ENCODE measurements around the gene CACNB3. TPM values are rescaled to one million over a fixed set of nuclear protein-coding genes. Genes with fewer than 3 reads are reported as not detected.

The CACNB3 gene
- total RNA-seq, 4 donors from 2014 or later: 10.2 to 47.0 (median 35.6) TPM

- peak overlapping the region in 2 of 4 donors; percentile 91 to 96 for H3K4me3 ChIP-seq
- peak overlapping the region in 2 of 4 donors; percentile 91 to 97 for H3K27ac ChIP-seq
- peaks cover 0 to 41% (median 6%) of the 10 kb centered on the region in 4 donors for H3K4me1 ChIP-seq
Measured at GRCh38 chr12:48786591-48787544, 31.4 kb upstream of the CACNB3 start.

GRCh38 chr12:48787791-48788523 is 30.3 kb upstream of the CACNB3 start:
- TF ChIP-seq POLR2A (IDR thresholded peaks at IDR 0.05): no peak
- TF ChIP-seq CTCF (IDR thresholded peaks at IDR 0.05): no peak
- DNase-seq: peak in 1 of 3 donors; percentile 54
- H3K4me1 ChIP-seq: peaks cover 0 to 30% (median 6%) of the 10 kb centered on the region in 4 donors

More at GRCh38 chr12:48786591-48787544, 31.4 kb upstream of the CACNB3 start:
- Histone ChIP-seq H3K9me3 (no peaks in the 10 kb centered on the region), H3K36me3 (peaks cover 0 to 13% (median 0%) of the 10 kb centered on the region in 3 donors), H3K27me3 (no peaks in the 10 kb centered on the region)
- no peak for TF ChIP-seq POLR2A (IDR thresholded peaks at IDR 0.05)
- no peak for TF ChIP-seq CTCF (IDR thresholded peaks at IDR 0.05)
- DNase-seq: no peak

GRCh38 chr12:48788524-48788853 is 29.8 kb upstream of the CACNB3 start:
- H3K4me1 ChIP-seq: peaks cover 0 to 26% (median 6%) of the 10 kb centered on the region in 4 donors
- H3K9me3 ChIP-seq: no peaks in the 10 kb centered on the region
- peak overlapping the region; percentile 51 to 96 (median 81) for H3K4me3 ChIP-seq
- DNase-seq: no peak
- peak overlapping the region; percentile 61 to 97 (median 92) for H3K27ac ChIP-seq
- H3K27me3 ChIP-seq: no peaks in the 10 kb centered on the region
- H3K36me3 ChIP-seq: no peaks in the 10 kb centered on the region
- no peak for TF ChIP-seq CTCF (IDR thresholded peaks at IDR 0.05)
- TF ChIP-seq POLR2A (IDR thresholded peaks at IDR 0.05): no peak

More at GRCh38 chr12:48787791-48788523, 30.3 kb upstream of the CACNB3 start:
- H3K36me3 ChIP-seq: peaks cover 0 to 5% (median 0%) of the 10 kb centered on the region in 3 donors
- no peaks in the 10 kb centered on the region for H3K27me3 ChIP-seq
- H3K27ac ChIP-seq: peak overlapping the region; percentile 1 to 97 (median 92)
- peak overlapping the region; percentile 51 to 96 (median 81) for H3K4me3 ChIP-seq
- no peaks in the 10 kb centered on the region for H3K9me3 ChIP-seq

- H3K27ac ChIP-seq: peak within 1 kb of the TSS; percentile 61 to 97 (median 92)
- no peaks in the 10 kb centered on the region for H3K36me3 ChIP-seq
- TF ChIP-seq POLR2A (IDR thresholded peaks at IDR 0.05): peak; percentile 26 to 36
- TF ChIP-seq CTCF (IDR thresholded peaks at IDR 0.05): no peak
- H3K27me3 ChIP-seq: no peaks in the 10 kb centered on the region
- peaks cover 0 to 26% (median 6%) of the 10 kb centered on the region in 4 donors for H3K4me1 ChIP-seq
- peak in 2 of 3 donors; percentile 87 to 91 for DNase-seq
- peak within 1 kb of the TSS; percentile 51 to 96 (median 81) for H3K4me3 ChIP-seq
- H3K9me3 ChIP-seq: no peaks in the 10 kb centered on the region
Measured at GRCh38 chr12:48788854-48789775, 29.2 kb upstream of the CACNB3 start, which contains the start of gene ADCY6. TSS of gene ADCY6 (minus strand) at chr12:48789089. CDS start at chr12:48783434, 5,655 bp downstream.
